Stimulated activated CD8-positive, alpha-beta memory T cell treated with anti-CD3 and anti-CD28 coated beads, Interleukin-12 subunit alpha, Interleukin-12 subunit beta, amount 100 ng/mL, for 24 hours (primary cell): ENCODE measurements around the gene PLXNC1.

Source experiments
- DNase-seq: peaks from one replicate; pipeline ENCODE4 v3.0.0-alpha.2; 2020; ENCODE audit errors: extremely low read depth

Gene PLXNC1

DNA sequence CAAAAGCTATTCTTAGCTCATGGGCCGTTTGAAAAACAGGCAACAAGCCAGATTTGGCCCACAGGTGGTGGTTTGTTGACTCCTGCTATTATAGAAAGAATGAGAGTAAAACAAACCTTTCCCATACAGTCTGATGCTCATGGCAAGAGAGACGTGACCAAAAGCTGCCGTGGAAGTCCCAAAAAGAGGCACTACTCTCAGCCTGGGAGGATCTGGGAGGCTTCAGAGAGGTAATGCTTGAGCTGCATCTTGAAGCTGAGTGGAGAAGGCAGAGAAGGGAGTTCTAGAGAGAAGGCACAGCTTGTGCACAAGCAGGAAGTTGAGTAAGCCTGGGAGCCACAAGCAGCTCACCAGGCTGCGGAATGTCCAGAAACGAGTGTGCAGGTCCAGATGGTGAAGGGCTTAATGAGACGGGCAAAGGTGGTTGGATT, 9.6 kb downstream of the PLXNC1 start:
- no peak for DNase-seq

DNA sequence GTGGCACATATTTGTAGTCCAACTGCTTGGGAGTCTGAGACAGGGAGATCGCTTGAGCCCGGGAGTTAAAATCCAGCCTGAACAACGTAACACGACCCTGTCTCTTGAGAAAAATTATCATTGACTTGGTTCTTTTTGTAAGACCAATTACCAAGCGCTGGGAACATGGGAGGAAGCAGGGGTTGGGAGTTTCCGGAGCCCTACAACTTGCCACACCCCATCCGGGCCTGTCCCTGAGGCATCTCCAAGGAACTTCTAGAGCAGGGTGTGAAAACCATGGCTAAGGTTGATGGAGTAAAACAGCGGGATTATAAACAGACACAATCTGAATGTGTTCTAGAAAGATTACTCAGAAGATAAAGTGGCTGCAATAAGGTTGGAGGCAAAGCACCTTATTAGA, 10.3 kb downstream of the PLXNC1 start:
- DNase-seq: no peak

DNA sequence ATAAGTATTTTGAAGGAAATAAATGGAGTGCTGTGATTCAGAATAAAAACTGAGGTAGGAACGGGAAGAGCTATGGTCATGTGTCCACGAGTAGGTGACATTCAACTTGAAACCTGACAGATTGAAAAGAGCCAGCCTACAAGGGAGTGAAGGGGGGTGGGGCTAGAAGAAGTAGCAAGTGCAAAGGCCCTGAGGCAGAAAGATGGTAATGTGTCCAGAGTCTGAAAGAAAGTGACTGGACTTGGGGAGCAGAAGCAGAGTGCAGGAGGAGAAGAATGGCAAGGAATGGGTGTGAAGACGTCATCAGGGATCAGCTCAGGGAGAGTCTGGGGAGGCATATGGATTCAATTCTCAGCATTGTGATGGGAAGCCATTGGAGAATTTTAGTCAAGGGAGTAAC, 13.7 kb downstream of the PLXNC1 start:
- DNase-seq: no peak

GRCh38 chr12:94163850-94164249, 15.5 kb downstream of the PLXNC1 start:
- DNase-seq: no peak

DNA sequence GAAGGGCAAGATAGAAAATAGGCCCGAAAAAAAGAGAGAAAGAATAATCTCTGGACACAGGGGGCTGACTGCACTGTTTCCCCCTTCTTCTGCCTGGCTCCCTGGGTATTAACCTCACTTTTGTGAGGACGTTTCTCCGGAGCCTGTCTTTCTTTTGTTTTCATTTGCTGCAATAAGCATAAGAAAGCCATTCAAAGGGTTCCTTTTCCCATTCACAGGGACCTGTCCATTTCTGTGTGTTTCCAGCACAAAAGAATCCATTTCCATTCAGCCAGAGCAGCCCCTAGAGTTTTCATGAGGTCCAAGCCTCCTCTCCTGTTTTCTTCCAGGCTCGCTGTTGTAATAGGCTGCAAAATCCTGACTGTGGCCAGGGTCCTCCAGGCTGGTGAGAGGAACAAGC, 16.8 kb downstream of the PLXNC1 start:
- DNase-seq: no peak

- DNase-seq: no peak
Observed at GRCh38 chr12:94165670-94166364, 17.4 kb downstream of the PLXNC1 start.

DNA sequence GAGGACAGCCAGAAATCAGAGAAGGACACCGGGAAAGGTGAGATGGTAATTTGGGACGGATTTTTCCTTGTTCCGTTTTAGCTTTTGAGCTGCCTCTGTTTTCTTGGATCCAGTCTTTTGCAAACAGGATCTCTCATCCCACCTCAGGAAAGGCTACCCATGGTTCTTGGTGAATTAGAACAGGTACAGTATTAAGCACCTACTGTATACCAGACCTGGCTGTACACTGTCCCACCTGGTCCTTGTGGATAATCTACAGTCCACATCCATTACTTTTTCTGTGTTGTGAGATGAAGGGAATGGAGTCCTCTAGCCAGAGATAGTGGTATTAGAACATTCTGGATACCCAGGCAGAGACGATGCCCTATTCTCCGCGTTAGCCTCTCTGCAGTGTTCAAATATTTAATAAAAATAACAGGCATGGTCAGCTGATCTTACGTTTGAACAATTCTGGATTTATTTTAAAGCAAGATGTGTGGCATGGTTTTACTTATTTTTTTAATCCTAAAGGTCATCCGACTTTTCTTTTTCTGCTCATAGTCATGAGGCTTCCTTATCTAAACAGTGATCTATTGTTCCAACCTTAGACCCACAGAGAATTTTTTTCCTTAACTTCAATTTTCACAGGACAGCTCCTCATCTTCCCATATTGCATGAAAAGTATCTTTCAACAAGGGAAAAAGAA, 18.8 kb downstream of the PLXNC1 start:
- no peak for DNase-seq

DNA sequence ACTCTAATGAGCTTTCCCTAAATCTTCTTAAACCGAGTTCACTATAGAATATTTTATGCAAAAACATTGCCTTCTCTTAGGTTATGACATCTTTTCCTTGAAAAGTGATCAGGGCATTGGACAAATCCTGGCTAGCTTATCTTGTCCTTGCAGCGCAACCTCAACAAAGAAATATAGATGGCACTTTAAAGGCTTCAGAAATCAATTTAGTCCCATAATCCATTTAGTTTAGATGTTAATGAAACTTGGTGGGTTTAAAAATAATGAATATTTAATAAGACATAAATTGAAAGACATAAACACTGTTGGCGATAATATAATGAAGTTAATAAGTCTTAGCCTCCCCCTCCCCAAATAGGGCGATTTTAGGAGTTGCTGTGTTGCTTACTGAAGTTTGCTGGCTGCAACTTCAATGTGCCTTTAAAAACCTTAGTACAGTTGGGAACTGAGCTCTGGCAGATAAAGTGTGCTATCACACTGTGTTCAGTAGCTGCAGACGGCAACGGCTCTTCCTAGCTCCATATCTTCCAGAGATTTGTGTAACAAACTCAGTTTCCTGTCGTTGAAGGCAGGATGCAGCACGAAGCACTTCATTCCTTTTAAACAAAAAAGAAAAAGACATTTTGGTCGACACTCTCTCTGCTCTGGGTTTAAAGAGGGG, 19.5 kb downstream of the PLXNC1 start:
- no peak for DNase-seq

- no peak for DNase-seq
Observed at GRCh38 chr12:94169495-94169894, 21.1 kb downstream of the PLXNC1 start.

GRCh38 chr12:94169966-94170689, 21.8 kb downstream of the PLXNC1 start:
- DNase-seq: no peak

- no peak for DNase-seq
Observed at GRCh38 chr12:94170690-94171594, 22.6 kb downstream of the PLXNC1 start.

DNA sequence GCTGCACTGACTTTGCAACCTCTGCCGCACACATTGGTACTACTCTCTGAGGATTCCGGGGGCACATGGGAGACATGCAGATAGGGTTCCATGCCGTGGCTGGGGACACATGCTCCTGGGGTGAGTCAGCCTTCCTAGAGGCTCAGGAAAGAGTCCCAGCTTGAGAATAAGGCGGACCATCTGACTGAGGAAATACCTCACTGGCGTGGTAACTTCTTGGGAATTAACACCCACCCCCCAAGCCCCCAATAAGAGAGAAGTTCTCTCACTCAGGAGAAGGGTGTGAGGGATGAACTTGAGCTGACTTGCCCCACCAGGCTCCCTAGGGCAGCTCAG, 23.2 kb downstream of the PLXNC1 start:
- DNase-seq: no peak

- DNase-seq: no peak
Observed at GRCh38 chr12:94172031-94172430, 23.7 kb downstream of the PLXNC1 start.

DNA sequence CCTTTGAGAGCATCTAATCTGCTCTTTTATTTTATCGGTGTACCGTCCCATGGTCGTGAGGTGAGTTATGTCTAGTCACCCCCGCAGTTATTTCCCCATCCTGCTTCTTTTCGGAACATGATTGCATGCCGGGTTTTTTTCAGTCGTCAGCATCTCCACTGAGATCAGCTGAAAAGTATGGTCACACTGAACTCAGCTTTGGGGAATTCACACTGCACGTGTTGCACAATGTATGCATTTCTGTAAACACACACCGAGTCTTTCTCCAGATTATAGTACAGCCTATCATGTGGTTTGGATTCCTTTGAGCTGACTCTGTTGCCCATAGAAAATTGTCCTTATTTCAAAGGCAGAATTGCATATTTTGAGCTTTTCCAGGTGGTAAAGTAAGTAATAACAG, 24.6 kb downstream of the PLXNC1 start:
- DNase-seq: no peak

GRCh38 chr12:94173660-94174265, 25.4 kb downstream of the PLXNC1 start:
- DNase-seq: no peak

GRCh38 chr12:94174576-94174975, 26.2 kb downstream of the PLXNC1 start:
- DNase-seq: no peak

GRCh38 chr12:94175763-94176668, 27.6 kb downstream of the PLXNC1 start:
- no peak for DNase-seq

GRCh38 chr12:94178054-94178453, 29.7 kb downstream of the PLXNC1 start:
- no peak for DNase-seq

DNA sequence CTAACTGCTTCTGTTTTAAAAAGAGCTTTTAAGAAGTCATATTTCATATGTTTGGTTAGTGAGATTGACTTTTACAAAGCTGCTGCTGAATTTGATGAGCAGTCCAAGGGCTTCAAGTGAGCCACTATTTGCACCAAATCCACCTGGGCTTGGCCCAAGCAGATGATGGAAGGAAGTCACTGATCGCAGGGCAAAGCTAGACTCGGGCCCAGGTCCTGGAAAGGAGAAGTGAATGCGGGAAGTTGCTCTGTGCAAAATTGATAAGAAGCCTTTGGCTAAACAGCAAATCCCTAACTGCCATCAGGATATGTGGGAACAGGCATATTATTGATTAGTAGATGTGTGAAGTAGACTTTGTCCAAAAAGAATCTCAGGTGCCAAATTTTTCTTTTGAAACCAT, 30.5 kb downstream of the PLXNC1 start:
- no peak for DNase-seq

DNA sequence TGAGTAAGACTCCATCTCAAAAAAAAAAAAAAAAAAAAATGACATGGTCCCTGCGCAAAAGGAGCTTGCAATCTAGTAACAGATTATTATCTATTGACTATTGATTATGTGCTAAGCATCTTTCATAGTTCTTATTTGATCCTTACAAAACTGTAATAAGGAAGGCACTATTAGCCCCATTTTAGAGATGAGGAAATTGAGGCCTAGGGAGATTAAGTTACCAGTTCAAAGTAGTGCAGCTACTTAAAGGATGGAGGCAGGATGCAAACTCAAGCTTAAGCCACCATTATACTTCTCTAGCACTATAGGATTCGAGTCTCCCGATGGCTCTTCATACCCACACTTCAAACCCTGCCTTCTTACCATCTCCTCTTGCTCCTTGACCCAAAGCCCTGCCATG, 31.3 kb downstream of the PLXNC1 start:
- DNase-seq: no peak
